Hepatocyte (in vitro differentiated cells): ENCODE data around the gene RASGRF1. TPM values are rescaled to one million over a fixed set of nuclear protein-coding genes. Genes with fewer than 3 reads are reported as not detected.

Source experiments
- DNase-seq: peaks from one replicate; pipeline ENCODE4 v3.0.0-alpha.2; 2016; ENCODE audit warnings: low spot score
- H2AFZ ChIP-seq: fragments of 200-600 bp; sonication (generic); 2 replicates; pipeline ENCODE4 v1.6.0; 2016; ENCODE audit warnings: antibody characterized with exemption, mild to moderate bottlenecking
- H3K27ac ChIP-seq: fragments of 200-600 bp; sonication (generic); 2 replicates; pipeline ENCODE4 v1.5.1; 2016; ENCODE audit warnings: mild to moderate bottlenecking
- H3K27me3 ChIP-seq: fragments of 200-600 bp; sonication (generic); 2 replicates; pipeline ENCODE4 v1.6.1; 2016
- H3K36me3 ChIP-seq: fragments of 200-600 bp; sonication (generic); replicated peaks from 2 replicates; pipeline ENCODE4 v1.5.1; 2016; ENCODE audit warnings: low read depth; ENCODE audit not compliant: insufficient read depth
- H3K4me1 ChIP-seq: fragments of 200-600 bp; sonication (generic); 2 replicates; pipeline ENCODE4 v1.5.1; 2016; ENCODE audit warnings: mild to moderate bottlenecking, moderate library complexity; ENCODE audit not compliant: insufficient read depth
- H3K4me2 ChIP-seq: fragments of 200-600 bp; sonication (generic); 2 replicates; pipeline ENCODE4 v1.6.0; 2016
- H3K4me3 ChIP-seq: fragments of 200-600 bp; sonication (generic); 2 replicates; pipeline ENCODE4 v1.5.1; 2016; ENCODE audit warnings: mild to moderate bottlenecking
- H3K79me2 ChIP-seq: fragments of 200-600 bp; sonication (generic); 2 replicates; pipeline ENCODE4 v1.6.0; 2017; ENCODE audit warnings: mild to moderate bottlenecking
- H3K9me2 ChIP-seq: fragments of 200-600 bp; sonication (generic); replicated peaks from 2 replicates; pipeline ENCODE4 v1.6.0; 2017; ENCODE audit warnings: mild to moderate bottlenecking; ENCODE audit not compliant: insufficient read depth
- H3K9me3 ChIP-seq: fragments of 200-600 bp; sonication (generic); 2 replicates; pipeline ENCODE4 v1.5.1; 2016; ENCODE audit warnings: low read depth, mild to moderate bottlenecking
- H4K20me1 ChIP-seq: fragments of 200-600 bp; sonication (generic); 2 replicates; pipeline ENCODE4 v1.6.0; 2016; ENCODE audit warnings: mild to moderate bottlenecking; ENCODE audit not compliant: insufficient read depth, poor library complexity, severe bottlenecking
- EZH2 ChIP-seq: fragments of 200-600 bp; sonication (generic); IDR thresholded peaks from 2 replicates; pipeline ENCODE4 v1.6.1; 2016; ENCODE audit warnings: antibody characterized with exemption, mild to moderate bottlenecking, borderline replicate concordance
- EZH2phosphoT487 ChIP-seq: fragments of 200-600 bp; sonication (generic); IDR thresholded peaks from one replicate; pipeline ENCODE4 v1.6.1; 2018; ENCODE audit warnings: antibody characterized with exemption, mild to moderate bottlenecking, low read depth, moderate library complexity; ENCODE audit not compliant: unreplicated experiment, severe bottlenecking
- WGBS: methylation state at CpG from one replicate; pipeline ENCODE4 v1.1.6; 2016; ENCODE audit warnings: low lambda C conversion rate; ENCODE audit errors: missing lambda C conversion rate; 5-methylcytosine and 5-hydroxymethylcytosine counted together
- polyA plus RNA-seq: library from polyadenylated mRNA; unstranded; fragments of >200 nt; fragmentation: Nextera tagmentation; extraction: Ambion mirVana; gene quantifications from 2 replicates; pipeline ENCODE4 v1.2.1, GENCODE V29; 2016
- total RNA-seq: library from RNA; depleted of rRNA; stranded (reverse); fragments of >200 nt; gene quantifications from 2 replicates; pipeline ENCODE4 v1.2.3, GENCODE V29; 2014
- TF ChIP-seq, protein P1 (sequence below): fragments of 200-600 bp; sonication (generic); IDR thresholded peaks from 2 replicates; pipeline ENCODE4 v1.5.1; 2016; ENCODE audit warnings: antibody characterized with exemption, mild to moderate bottlenecking; ENCODE audit not compliant: poor library complexity

Gene RASGRF1
- total and polyA plus RNA-seq, 2 experiments from 2014 or later: 0.52 to 1.5 TPM

DNA sequence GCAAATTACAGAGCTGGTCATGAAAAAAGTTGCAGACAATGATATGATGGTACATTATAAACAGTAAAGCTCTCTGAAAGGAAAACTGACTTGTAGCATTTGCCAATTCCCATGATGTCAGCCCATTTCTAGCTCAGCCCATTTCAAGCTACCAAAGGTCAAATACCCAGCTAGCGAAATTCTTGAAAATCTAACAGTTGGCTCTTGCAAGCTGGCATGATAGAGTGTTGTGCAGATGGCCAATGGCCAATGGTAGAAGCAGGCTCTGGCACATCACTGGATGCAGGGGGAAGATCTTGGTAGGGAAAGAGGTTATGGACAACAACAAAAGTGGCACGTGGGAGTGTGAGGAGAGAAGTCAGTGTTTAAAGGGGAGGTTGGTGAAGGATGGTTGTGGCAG is 36.7 kb downstream of the RASGRF1 start:
- no peaks in the 10 kb centered on the region for H3K4me1 ChIP-seq
- DNase-seq: no peak
- no peak overlapping the region for H3K27ac ChIP-seq
- no peaks in the 10 kb centered on the region for H3K9me2 ChIP-seq
- no peak overlapping the region for H2AFZ ChIP-seq
- H3K79me2 ChIP-seq: no peaks in the 10 kb centered on the region
- H3K36me3 ChIP-seq: no peaks in the 10 kb centered on the region
- no peaks in the 10 kb centered on the region for H3K9me3 ChIP-seq
- H4K20me1 ChIP-seq: no peaks in the 10 kb centered on the region
- H3K4me3 ChIP-seq: no peak overlapping the region
- TF ChIP-seq EZH2phosphoT487: no peak
- TF ChIP-seq EZH2: no peak
- TF ChIP-seq, protein P1, sequence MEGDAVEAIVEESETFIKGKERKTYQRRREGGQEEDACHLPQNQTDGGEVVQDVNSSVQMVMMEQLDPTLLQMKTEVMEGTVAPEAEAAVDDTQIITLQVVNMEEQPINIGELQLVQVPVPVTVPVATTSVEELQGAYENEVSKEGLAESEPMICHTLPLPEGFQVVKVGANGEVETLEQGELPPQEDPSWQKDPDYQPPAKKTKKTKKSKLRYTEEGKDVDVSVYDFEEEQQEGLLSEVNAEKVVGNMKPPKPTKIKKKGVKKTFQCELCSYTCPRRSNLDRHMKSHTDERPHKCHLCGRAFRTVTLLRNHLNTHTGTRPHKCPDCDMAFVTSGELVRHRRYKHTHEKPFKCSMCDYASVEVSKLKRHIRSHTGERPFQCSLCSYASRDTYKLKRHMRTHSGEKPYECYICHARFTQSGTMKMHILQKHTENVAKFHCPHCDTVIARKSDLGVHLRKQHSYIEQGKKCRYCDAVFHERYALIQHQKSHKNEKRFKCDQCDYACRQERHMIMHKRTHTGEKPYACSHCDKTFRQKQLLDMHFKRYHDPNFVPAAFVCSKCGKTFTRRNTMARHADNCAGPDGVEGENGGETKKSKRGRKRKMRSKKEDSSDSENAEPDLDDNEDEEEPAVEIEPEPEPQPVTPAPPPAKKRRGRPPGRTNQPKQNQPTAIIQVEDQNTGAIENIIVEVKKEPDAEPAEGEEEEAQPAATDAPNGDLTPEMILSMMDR: no peak
- no peak overlapping the region for H3K4me2 ChIP-seq
- H3K27me3 ChIP-seq: no peaks in the 10 kb centered on the region
- WGBS: 86% methylated on average over 2 of the region's 2 CpGs

DNA sequence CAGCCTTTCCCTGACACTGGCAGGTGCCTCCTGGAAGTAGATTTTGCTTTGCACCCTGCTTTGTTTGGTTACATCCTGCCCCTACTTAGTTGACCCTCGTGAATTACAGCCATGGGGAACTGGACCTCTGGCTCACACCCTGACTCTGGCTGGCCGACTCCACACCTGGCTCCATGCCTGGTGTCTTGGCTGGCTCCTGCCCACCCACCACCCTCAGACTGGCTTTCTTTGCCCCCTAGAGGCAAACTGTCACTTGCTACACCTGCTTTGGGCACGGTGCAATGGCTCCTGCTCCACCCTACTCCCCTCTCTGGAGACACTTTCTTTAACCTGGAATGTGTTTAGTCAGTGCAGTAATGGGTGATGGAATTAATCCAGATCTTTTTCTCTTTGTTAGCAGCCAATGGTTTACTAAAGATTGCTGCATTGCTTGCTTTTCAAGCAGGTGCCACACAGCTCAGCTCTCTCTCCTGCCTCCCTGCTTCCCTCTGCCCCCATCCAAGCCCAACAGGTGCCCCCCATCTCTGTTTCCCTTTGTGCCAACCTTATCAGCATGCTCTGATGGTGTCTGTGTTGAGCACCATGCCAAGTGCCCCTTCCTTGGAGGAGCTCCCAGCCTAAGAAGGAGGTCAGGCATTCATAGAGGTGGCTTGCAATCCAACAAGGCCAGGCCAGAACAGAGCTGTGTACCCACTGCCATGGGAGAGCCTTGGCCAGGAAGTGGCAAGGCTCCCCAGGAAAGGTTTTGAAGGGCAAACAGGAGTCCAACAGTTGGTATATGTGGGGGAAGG is 38.4 kb downstream of the RASGRF1 start:
- no peak overlapping the region for H3K27ac ChIP-seq
- no peaks in the 10 kb centered on the region for H4K20me1 ChIP-seq
- no peak for DNase-seq
- no peaks in the 10 kb centered on the region for H3K9me3 ChIP-seq
- H3K36me3 ChIP-seq: no peaks in the 10 kb centered on the region
- no peak overlapping the region for H3K4me3 ChIP-seq
- no peaks in the 10 kb centered on the region for H3K79me2 ChIP-seq
- H3K4me1 ChIP-seq: no peaks in the 10 kb centered on the region
- 72% methylated on average over 3 of the region's 3 CpGs for WGBS
- no peaks in the 10 kb centered on the region for H3K27me3 ChIP-seq
- no peaks in the 10 kb centered on the region for H3K9me2 ChIP-seq
- H3K4me2 ChIP-seq: no peak overlapping the region
- TF ChIP-seq EZH2 (no peak), EZH2phosphoT487 (no peak)
- TF ChIP-seq, protein P1: no peak
- no peak overlapping the region for H2AFZ ChIP-seq

DNA sequence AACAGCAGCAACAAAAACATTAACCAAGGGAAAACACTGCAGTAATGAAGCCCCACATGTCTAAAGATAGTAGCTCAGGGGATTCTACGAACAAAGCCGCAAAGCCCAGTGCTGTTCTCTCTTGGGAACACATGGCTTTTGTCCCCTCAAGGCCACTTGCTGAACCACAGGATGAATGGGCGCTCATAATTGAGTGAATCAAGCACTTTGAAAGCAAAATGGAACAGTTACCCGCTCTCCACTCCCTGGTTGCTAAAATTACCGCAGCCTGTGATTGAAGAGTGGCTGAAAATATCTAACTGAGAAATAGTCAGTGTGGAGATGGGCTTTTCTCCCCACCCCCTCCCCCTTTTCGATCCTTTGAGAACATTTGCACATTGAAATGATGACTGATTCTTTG is 39.6 kb downstream of the RASGRF1 start:
- Histone ChIP-seq H3K27ac (no peak overlapping the region), H2AFZ (no peak overlapping the region), H3K79me2 (no peaks in the 10 kb centered on the region), H3K27me3 (no peaks in the 10 kb centered on the region), H3K36me3 (no peaks in the 10 kb centered on the region), H3K4me1 (no peaks in the 10 kb centered on the region), H3K4me3 (no peak overlapping the region), H3K4me2 (no peak overlapping the region), H4K20me1 (no peaks in the 10 kb centered on the region), H3K9me3 (no peaks in the 10 kb centered on the region), H3K9me2 (no peaks in the 10 kb centered on the region)
- TF ChIP-seq, protein P1: no peak
- no peak for TF ChIP-seq EZH2phosphoT487
- TF ChIP-seq EZH2: no peak
- WGBS: 91% methylated on average over 6 of the region's 6 CpGs
- DNase-seq: no peak
